Esophagus muscularis mucosa (tissue), 3 donors: ENCODE results near the gene KMT2E.

Experiments
- CTCF ChIP-seq, 3 experiments: fragments of 200-600 bp in 2 of 3; fragments of 450-650 bp in 1 of 3; sonication (generic) in 2 of 3; IDR thresholded peaks; one replicate each; pipeline ENCODE4 v1.5.1; 2017 to 2019; ENCODE audit warnings: antibody characterized with exemption in 3 of 3, mild to moderate bottlenecking in 2 of 3, moderate library complexity in 1 of 3
- EP300 ChIP-seq: sonication (generic); formaldehyde crosslinking; IDR thresholded peaks from one replicate; pipeline ENCODE4 v1.6.1; 2017; ENCODE audit warnings: antibody characterized with exemption

- TF ChIP-seq CTCF (IDR thresholded peaks at IDR 0.05) (no peak), EP300 (no peak)
Measured at GRCh38 chr7:105009667-105010503, 4.1 kb upstream of the KMT2E start.
